H1 (cell line): ENCODE results near the gene CHST12. TPM values are rescaled to one million over a fixed set of nuclear protein-coding genes. Genes with fewer than 3 reads are reported as not detected.

Experiments used
- KDM4A ChIP-seq: IDR thresholded peaks from one replicate; pipeline ENCODE4 v1.7.1; 2012; ENCODE audit warnings: low read depth, mild to moderate bottlenecking, moderate library complexity, low read length, inconsistent platforms; ENCODE audit not compliant: severe bottlenecking
- MAFK ChIP-seq: IDR thresholded peaks from 2 replicates; pipeline ENCODE4 v1.6.1; 2012; ENCODE audit warnings: low read depth, mild to moderate bottlenecking, improper control_type of control experiment, low read length
- RFX5 ChIP-seq: IDR thresholded peaks from 2 replicates; pipeline ENCODE4 v1.6.1; 2011; ENCODE audit warnings: low read depth, low read length, improper control_type of control experiment, borderline replicate concordance
- polyA plus RNA-seq, 7 experiments: library from polyadenylated mRNA; depleted of rRNA in 3 of 7; stranded (reverse) in 5 of 7; unstranded in 2 of 7; fragments of >200 nt in 5 of 7; fragments of 200-250 nt in 2 of 7; gene quantifications; 1 replicate in 5 of 7; 2 replicates in 1 of 7; 4 replicates in 1 of 7; pipeline versions ENCODE4 v1.2.1 to v1.2.3, GENCODE V29; 2011 to 2013; ENCODE audit warnings: missing spikeins in 2 of 7, mixed read lengths in 2 of 7
- total RNA-seq: library from RNA; stranded (reverse); fragmentation: NEBNext Ultra II Directional; extraction: Animal tissue kit (Norgen Biotek cat#: 25700); gene quantifications from 2 replicates; pipeline ENCODE4 v1.2.1, GENCODE V29; 2021
- TF ChIP-seq, protein P1 (sequence below), 3 experiments: IDR thresholded peaks; 1 replicate in 2 of 3; 2 replicates in 1 of 3; pipeline versions ENCODE4 v1.5.1 to v1.6.1; 2011; ENCODE audit warnings: low read length in 3 of 3, mild to moderate bottlenecking in 3 of 3, inconsistent platforms in 2 of 3, low read depth in 1 of 3, moderate library complexity in 1 of 3; ENCODE audit not compliant: insufficient read depth in 1 of 3; ENCODE audit errors: control extremely low read depth in 1 of 3

CHST12 gene
- total and polyA plus RNA-seq, 2 of the 8 experiments (the other 6 are each of a cell fraction or from before 2014, with no cell fraction given): 13.4 to 24.1 TPM

DNA sequence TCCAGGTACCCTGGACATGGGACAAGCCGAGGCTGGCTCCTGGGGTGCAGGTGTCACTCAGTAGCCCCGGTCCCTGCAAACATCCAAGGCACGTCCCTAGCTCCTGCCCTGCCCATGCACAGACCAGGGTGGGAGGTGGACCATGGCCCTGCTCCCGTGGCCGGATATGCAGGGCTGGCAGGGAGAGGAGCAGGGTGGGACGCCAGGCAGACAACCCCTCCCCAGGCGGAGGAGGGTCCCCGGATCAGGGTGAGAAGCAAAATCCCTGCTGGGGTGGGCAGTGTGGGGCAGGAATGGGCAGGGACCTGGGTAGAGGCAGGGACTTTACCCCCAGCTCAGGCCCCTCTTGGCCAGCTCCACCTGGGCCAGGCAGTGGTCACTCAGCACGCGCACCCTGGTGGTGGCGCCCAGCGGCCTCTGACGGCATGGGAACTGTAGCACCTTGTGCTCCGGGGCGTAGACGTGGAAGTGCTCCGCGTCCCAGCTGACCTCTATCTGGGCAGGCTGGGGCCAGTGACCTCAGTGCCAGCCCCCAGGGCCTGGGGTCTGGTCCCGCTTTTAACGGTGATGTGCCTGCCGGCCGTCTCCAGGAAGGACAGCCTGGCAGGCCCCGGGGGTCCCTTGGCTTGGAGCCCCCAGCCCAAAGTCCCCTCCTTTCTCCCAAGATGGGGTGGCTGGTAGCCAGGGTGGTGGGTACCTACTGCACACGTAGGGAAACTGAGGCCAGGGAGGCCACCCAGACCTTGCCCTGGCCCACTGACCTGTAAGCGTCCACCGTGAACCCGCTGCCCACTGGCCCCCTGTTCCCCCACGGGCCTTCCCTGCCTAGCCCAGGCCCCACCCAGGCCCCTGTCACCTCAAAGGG lies 71.6 kb downstream of the CHST12 start (continued):
- TF ChIP-seq, protein P1, sequence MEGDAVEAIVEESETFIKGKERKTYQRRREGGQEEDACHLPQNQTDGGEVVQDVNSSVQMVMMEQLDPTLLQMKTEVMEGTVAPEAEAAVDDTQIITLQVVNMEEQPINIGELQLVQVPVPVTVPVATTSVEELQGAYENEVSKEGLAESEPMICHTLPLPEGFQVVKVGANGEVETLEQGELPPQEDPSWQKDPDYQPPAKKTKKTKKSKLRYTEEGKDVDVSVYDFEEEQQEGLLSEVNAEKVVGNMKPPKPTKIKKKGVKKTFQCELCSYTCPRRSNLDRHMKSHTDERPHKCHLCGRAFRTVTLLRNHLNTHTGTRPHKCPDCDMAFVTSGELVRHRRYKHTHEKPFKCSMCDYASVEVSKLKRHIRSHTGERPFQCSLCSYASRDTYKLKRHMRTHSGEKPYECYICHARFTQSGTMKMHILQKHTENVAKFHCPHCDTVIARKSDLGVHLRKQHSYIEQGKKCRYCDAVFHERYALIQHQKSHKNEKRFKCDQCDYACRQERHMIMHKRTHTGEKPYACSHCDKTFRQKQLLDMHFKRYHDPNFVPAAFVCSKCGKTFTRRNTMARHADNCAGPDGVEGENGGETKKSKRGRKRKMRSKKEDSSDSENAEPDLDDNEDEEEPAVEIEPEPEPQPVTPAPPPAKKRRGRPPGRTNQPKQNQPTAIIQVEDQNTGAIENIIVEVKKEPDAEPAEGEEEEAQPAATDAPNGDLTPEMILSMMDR (IDR thresholded peaks at IDR 0.05; ENCODE audit: control extremely low read depth in 1 of 3, insufficient read depth in 1 of 3, low read depth in 1 of 3, low read length in 3 of 3): no peak
- TF ChIP-seq MAFK: no peak
- no peak for TF ChIP-seq RFX5
- TF ChIP-seq KDM4A: no peak
- TF ChIP-seq, all 59 proteins: peak for 0
